ENCODE measurements around the gene MTHFD2L. TPM values are rescaled to one million over a fixed set of nuclear protein-coding genes. Genes with fewer than 3 reads are reported as not detected.

The MTHFD2L gene
- total and polyA plus RNA-seq, 9 donors = 5.8 to 19.3 (median 13.5) TPM

GRCh38 chr4:74112399-74113105 is 45.4 kb upstream of the MTHFD2L start:
- Histone ChIP-seq H3K36me3 (no peaks in the 10 kb centered on the region), H3K9me3 (no peaks in the 10 kb centered on the region), H3K4me3 (no peak overlapping the region), H3K27ac (no peak overlapping the region), H3K4me1 (ENCODE audit: insufficient read depth) (no peaks in the 10 kb centered on the region), H3K27me3 (no peaks in the 10 kb centered on the region)
- WGBS, 3 donors = 94 to 99% (median 95%) methylated on average over 3 of the region's 3 CpGs
- TF ChIP-seq POLR2A (IDR thresholded peaks at IDR 0.05) (no peak), CTCF (IDR thresholded peaks at IDR 0.05) (no peak), EP300 (IDR thresholded peaks at IDR 0.05) (no peak)
- no peak for DNase-seq
- intact Hi-C loops (cut with DNase I) = no loop called here

GRCh38 chr4:74114234-74114633 is 43.7 kb upstream of the MTHFD2L start:
- 83 to 95% (median 83%) methylated on average over 1 of the region's 1 CpG for WGBS, 3 donors
- no peaks in the 10 kb centered on the region for H3K9me3 ChIP-seq
- H3K4me3 ChIP-seq = no peak overlapping the region
- H3K36me3 ChIP-seq = no peaks in the 10 kb centered on the region
- TF ChIP-seq CTCF (IDR thresholded peaks at IDR 0.05) = no peak
- no peak for TF ChIP-seq POLR2A (IDR thresholded peaks at IDR 0.05)
- TF ChIP-seq EP300 (IDR thresholded peaks at IDR 0.05) = no peak
- H3K4me1 ChIP-seq (ENCODE audit: insufficient read depth) = no peaks in the 10 kb centered on the region
- DNase-seq = no peak
- H3K27ac ChIP-seq = no peak overlapping the region
- no peaks in the 10 kb centered on the region for H3K27me3 ChIP-seq
- intact Hi-C loops (cut with DNase I) = no loop called here

GRCh38 chr4:74117024-74117534 is 40.8 kb upstream of the MTHFD2L start:
- intact Hi-C loops (cut with DNase I) = no loop called here
- no peak overlapping the region for H3K27ac ChIP-seq
- TF ChIP-seq POLR2A (IDR thresholded peaks at IDR 0.05) = no peak
- TF ChIP-seq EP300 (IDR thresholded peaks at IDR 0.05) = no peak
- TF ChIP-seq CTCF (IDR thresholded peaks at IDR 0.05) = no peak

GRCh38 chr4:74118600-74119338 is 39.1 kb upstream of the MTHFD2L start:
- no peak for TF ChIP-seq POLR2A (IDR thresholded peaks at IDR 0.05)
- TF ChIP-seq EP300 (IDR thresholded peaks at IDR 0.05) = no peak
- no peak for TF ChIP-seq CTCF (IDR thresholded peaks at IDR 0.05)
- no peak for DNase-seq
- Histone ChIP-seq H3K27me3 (no peaks in the 10 kb centered on the region), H3K9me3 (no peaks in the 10 kb centered on the region), H3K36me3 (no peaks in the 10 kb centered on the region), H3K4me3 (no peak overlapping the region), H3K27ac (no peak overlapping the region), H3K4me1 (ENCODE audit: insufficient read depth) (no peaks in the 10 kb centered on the region)
- WGBS, 3 donors = 93 to 96% (median 94%) methylated on average over 6 of the region's 6 CpGs
- intact Hi-C loops (cut with DNase I) = no loop called here

More at GRCh38 chr4:74117024-74117534, 40.8 kb upstream of the MTHFD2L start:
- Histone ChIP-seq H3K4me1 (ENCODE audit: insufficient read depth) (no peaks in the 10 kb centered on the region), H3K9me3 (no peaks in the 10 kb centered on the region), H3K36me3 (no peaks in the 10 kb centered on the region), H3K4me3 (no peak overlapping the region), H3K27me3 (no peaks in the 10 kb centered on the region)
- 30 to 34% (median 31%) methylated on average over 3 of the region's 3 CpGs for WGBS, 3 donors
- peak in 3 of 5 donors; percentile 18 to 69 (median 25) for DNase-seq
